Activated T-helper 17 cell treated with anti-CD3 and anti-CD28 coated beads, Interleukin-2, amount 50 U/mL, for 72 hours (primary cell): ENCODE measurements around the gene HPCAL4. TPM values are rescaled to one million over a fixed set of nuclear protein-coding genes. Genes with fewer than 3 reads are reported as not detected.

Experiments
- ATAC-seq: fragments of 150-1000 bp; cut with Tn5 transposase; replicated peaks from 2 replicates; pipeline ENCODE4 v1.10.0; 2021; ENCODE audit warnings: mild to moderate bottlenecking, moderate library complexity
- H3K27ac Mint-ChIP-seq: one replicate; pipeline ENCODE4 v1.8.0; 2022; ENCODE audit warnings: mixed read lengths
- H3K27me3 Mint-ChIP-seq: one replicate; pipeline ENCODE4 v1.8.0; 2022; ENCODE audit warnings: mixed read lengths
- H3K36me3 Mint-ChIP-seq: one replicate; pipeline ENCODE4 v1.8.0; 2022; ENCODE audit warnings: low read depth, mild to moderate bottlenecking, mixed read lengths
- H3K4me1 Mint-ChIP-seq: one replicate; pipeline ENCODE4 v1.8.0; 2022; ENCODE audit warnings: mixed read lengths
- H3K4me3 Mint-ChIP-seq: one replicate; pipeline ENCODE4 v1.8.0; 2022; ENCODE audit warnings: mild to moderate bottlenecking, mixed read lengths
- H3K9me3 Mint-ChIP-seq: one replicate; pipeline ENCODE4 v1.8.0; 2022; ENCODE audit warnings: mixed read lengths
- total RNA-seq, 2 donors: library from RNA; stranded (reverse); gene quantifications; one replicate each; pipeline ENCODE4 v1.2.3, GENCODE V29; 2022

HPCAL4 gene
- 1 to 10 TPM in 1 of 2 donors, under 1 TPM in 1; 0.50 to 1.2 TPM for total RNA-seq

DNA sequence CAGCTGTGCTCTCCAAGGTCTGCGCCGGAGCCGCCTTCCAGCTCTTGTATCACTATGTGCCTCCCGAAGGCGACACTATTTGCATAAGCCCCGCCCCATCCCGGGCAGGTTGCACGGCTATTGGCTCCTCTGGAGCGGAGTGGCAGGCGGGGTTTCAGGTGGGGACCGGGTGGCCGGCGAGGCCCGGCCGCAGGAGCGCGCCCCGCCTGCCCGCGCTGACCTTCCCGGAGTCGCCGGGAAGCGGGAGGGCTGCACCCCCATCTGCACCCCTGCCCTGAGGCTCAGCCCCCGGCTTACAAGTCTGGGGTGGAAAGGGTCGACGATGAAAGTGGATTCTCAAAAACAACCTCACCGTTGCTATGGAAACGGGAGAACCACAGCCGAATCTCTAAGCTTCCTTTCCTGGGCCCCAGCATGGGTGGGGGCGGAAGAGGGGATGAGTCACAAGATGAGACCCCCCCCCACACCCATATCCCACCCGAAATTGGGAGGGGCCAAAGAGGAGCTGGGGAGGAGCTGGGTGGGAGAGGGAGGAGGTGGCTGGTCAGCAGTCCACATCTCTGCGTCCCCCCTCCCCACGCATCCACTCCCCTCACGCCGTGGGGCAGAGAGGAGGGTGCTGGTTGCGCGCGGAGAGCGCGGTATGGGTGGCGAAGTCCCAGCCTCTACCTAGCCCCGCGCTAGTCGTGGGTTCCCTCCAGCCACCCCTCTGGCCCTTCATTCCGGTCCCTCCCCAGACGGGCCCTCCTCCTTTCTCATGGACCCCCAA lies at the start of gene HPCAL4:
HPCAL4 (minus strand) TSS at position 51 of the 769 bp plus-strand sequence. CDS start 6,830 bp downstream, outside the sequence.
- peak; percentile 98 for ATAC-seq
- H3K9me3 Mint-ChIP-seq: no peaks in the 10 kb centered on the region
- H3K4me3 Mint-ChIP-seq: peak within 1 kb of the TSS; percentile 83
- H3K27me3 Mint-ChIP-seq: no peaks in the 10 kb centered on the region
- H3K4me1 Mint-ChIP-seq: peaks cover 25% of the 10 kb centered on the region
- no peaks in the 10 kb centered on the region for H3K36me3 Mint-ChIP-seq
- peak within 1 kb of the TSS; percentile 59 for H3K27ac Mint-ChIP-seq

- ATAC-seq: peak; percentile 99
- H3K36me3 Mint-ChIP-seq: peaks cover 52% of the 10 kb centered on the region
- peak within 1 kb of the TSS; percentile 90 for H3K27ac Mint-ChIP-seq
- H3K4me1 Mint-ChIP-seq: peaks cover 11% of the 10 kb centered on the region
- H3K9me3 Mint-ChIP-seq: no peaks in the 10 kb centered on the region
- H3K27me3 Mint-ChIP-seq: peaks cover 8% of the 10 kb centered on the region
- H3K4me3 Mint-ChIP-seq: peak within 1 kb of the TSS; percentile 91
Observed at GRCh38 chr1:39738622-39739366, 47.6 kb upstream of the HPCAL4 start, which contains the start of gene PPIE. TSS of gene PPIE (plus strand) at chr1:39738882. CDS start at chr1:39738901, 19 bp downstream.

GRCh38 chr1:39737546-39738169 lies 46.4 kb upstream of the HPCAL4 start:
- Mint-ChIP-seq H3K36me3 (peaks cover 41% of the 10 kb centered on the region), H3K27ac (no peak overlapping the region), H3K9me3 (no peaks in the 10 kb centered on the region), H3K27me3 (peaks cover 13% of the 10 kb centered on the region), H3K4me3 (no peak overlapping the region), H3K4me1 (peaks cover 11% of the 10 kb centered on the region)
- ATAC-seq: no peak

DNA sequence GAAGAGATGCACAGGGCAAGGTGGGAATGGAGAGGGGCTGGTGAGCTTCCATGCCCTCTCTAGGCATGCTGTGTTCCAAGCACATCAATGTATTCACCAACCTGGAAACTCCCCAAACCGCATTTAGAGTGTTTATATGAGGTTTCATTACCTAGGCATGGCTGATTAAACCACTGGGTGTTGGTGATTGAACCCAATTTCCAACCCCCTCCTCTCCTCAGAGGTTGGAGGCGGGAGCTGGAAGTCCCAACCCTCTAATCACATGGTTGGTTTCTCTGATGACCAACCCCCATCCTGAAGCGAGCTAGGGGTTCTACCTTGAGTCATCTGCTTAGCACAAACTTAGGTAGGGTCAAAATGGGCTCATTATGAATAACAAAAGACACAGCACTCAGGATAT lies 44.5 kb upstream of the HPCAL4 start:
- H3K27ac Mint-ChIP-seq: no peak overlapping the region
- H3K4me1 Mint-ChIP-seq: peaks cover 11% of the 10 kb centered on the region
- peaks cover 21% of the 10 kb centered on the region for H3K36me3 Mint-ChIP-seq
- H3K4me3 Mint-ChIP-seq: no peak overlapping the region
- peak; percentile 47 for ATAC-seq
- peaks cover 18% of the 10 kb centered on the region for H3K27me3 Mint-ChIP-seq
- no peaks in the 10 kb centered on the region for H3K9me3 Mint-ChIP-seq

DNA sequence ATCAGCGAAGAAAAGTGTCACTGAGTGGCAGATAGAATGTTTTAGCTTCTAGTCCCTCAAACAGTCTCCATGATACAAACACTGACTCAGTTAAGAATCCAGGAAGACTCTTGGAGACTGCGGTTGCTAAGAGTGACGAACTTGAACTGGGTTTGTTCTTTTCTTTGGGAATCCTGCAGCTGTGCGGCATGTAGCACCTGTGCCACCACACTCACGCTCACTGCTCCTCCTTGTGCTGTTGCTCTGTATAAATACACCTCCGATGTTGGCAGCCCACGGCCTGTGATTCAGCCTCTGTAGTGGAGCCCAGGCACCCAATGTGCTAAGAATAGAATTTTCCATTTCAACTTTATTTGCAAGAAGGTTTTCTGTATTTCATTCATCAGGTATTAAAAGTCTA lies 41.9 kb upstream of the HPCAL4 start:
- H3K27ac Mint-ChIP-seq: no peak overlapping the region
- no peak for ATAC-seq
- H3K9me3 Mint-ChIP-seq: no peaks in the 10 kb centered on the region
- H3K4me3 Mint-ChIP-seq: no peak overlapping the region
- no peaks in the 10 kb centered on the region for H3K36me3 Mint-ChIP-seq
- H3K4me1 Mint-ChIP-seq: peaks cover 10% of the 10 kb centered on the region
- peaks cover 42% of the 10 kb centered on the region for H3K27me3 Mint-ChIP-seq

DNA sequence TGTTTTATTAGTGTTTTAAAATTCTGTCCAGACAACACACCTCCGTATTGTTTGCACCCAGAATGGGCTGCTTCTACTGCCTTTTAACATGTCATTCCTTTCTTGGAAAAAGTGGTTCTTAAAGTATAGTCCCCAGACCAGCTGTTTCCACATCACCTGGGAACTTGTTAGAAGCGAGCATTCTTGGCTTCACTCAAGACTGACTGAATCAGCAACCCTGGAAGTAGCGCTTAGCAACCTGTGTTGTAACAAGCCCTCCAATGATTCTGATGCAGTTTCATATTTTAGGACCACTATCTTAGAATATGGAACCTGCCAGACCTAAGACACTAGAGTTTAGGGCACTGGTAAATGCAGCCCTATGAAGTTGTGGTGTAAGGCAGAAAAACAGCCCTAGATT lies 41.5 kb upstream of the HPCAL4 start:
- H3K27me3 Mint-ChIP-seq: peaks cover 46% of the 10 kb centered on the region
- H3K9me3 Mint-ChIP-seq: no peaks in the 10 kb centered on the region
- ATAC-seq: no peak
- no peaks in the 10 kb centered on the region for H3K36me3 Mint-ChIP-seq
- H3K27ac Mint-ChIP-seq: no peak overlapping the region
- H3K4me1 Mint-ChIP-seq: peaks cover 10% of the 10 kb centered on the region
- H3K4me3 Mint-ChIP-seq: no peak overlapping the region

GRCh38 chr1:39729842-39730241 lies 38.6 kb upstream of the HPCAL4 start:
- ATAC-seq: no peak
- Mint-ChIP-seq H3K27me3 (peaks cover 46% of the 10 kb centered on the region), H3K4me1 (peaks cover 10% of the 10 kb centered on the region), H3K27ac (no peak overlapping the region), H3K36me3 (no peaks in the 10 kb centered on the region), H3K4me3 (no peak overlapping the region), H3K9me3 (no peaks in the 10 kb centered on the region)

DNA sequence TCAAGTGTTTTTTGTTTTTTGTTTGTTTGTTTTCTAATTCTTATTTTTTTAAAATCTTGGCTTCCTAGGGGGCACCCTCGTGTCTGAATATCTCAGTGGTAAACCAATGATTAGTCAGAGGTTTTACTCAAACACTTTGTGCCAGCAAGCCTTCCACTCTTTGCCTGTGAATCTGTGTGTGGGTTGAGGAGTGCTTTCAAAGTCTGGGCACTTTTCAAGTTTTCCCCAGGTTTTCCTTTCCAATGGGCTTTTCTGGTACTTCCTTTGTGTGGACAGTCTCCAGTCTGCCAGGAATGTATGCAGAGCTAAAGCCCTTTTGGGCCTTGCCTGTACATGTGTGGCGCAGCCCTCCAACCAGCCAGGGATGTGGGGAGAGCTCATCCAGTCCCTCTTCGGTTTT lies 37.8 kb upstream of the HPCAL4 start:
- H3K27ac Mint-ChIP-seq: peak overlapping the region; percentile 45
- ATAC-seq: peak; percentile 60
- H3K9me3 Mint-ChIP-seq: no peaks in the 10 kb centered on the region
- H3K4me3 Mint-ChIP-seq: peak overlapping the region; percentile 4
- H3K27me3 Mint-ChIP-seq: peaks cover 45% of the 10 kb centered on the region
- H3K4me1 Mint-ChIP-seq: peaks cover 10% of the 10 kb centered on the region
- H3K36me3 Mint-ChIP-seq: no peaks in the 10 kb centered on the region

DNA sequence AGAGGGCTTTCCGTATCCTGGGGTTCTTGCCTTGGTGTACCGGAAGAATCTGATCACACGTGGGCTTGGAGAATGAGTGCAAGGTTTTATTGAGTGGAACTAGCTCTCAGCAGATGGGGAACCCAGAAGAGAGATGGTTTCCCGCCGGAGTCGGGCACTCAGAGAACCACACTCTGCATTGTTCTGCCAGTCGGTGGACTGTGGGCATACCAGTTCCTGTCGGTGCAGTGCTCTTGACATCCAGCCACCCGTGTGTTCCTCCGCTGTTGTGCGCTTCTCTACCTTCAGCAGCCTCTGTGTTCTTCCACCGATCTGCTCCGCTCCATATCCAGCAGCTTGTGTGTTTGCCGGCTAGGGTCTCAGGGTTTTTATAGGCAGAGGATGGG lies 36.7 kb upstream of the HPCAL4 start:
- Mint-ChIP-seq H3K4me3 (peak overlapping the region; percentile 31), H3K36me3 (no peaks in the 10 kb centered on the region), H3K27me3 (peaks cover 38% of the 10 kb centered on the region), H3K9me3 (no peaks in the 10 kb centered on the region), H3K4me1 (peaks cover 10% of the 10 kb centered on the region), H3K27ac (no peak overlapping the region)
- no peak for ATAC-seq

DNA sequence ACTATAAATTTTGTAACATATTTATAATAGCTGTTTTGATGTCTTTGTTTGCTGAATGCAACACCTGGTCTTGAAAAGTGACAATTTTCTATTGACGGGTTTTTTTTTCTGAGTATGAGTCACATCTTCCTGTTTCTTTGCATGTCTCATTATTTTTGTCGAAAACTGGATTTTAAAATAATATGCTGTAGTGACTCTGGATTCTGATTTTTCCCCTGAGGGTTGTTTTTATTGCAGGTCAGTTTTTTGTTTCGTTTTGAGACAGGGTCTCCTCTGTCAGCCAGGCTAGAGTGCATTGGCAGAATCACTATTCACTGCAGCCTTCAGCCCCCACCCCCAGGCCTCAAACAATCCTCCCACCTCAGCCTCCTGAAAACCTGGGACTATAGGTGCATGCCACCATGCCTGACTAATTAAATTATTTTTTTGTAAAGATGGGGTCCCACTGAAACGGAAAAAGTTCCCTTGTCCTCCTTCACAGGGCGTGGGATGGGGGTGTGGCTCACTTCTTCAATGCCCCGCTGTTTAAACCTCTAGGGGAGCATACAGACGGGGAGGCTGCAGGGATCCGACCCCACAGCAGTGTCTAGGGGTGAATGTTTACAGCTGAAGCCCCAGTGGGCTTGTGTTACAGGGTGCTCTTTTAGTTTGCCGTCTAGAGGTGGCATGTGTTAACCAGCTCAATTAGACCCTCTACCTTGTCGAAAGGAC lies 36.1 kb upstream of the HPCAL4 start:
- peak; percentile 66 for ATAC-seq
- Mint-ChIP-seq H3K36me3 (no peaks in the 10 kb centered on the region), H3K9me3 (no peaks in the 10 kb centered on the region), H3K27ac (no peak overlapping the region), H3K27me3 (peaks cover 38% of the 10 kb centered on the region), H3K4me3 (no peak overlapping the region), H3K4me1 (peaks cover 10% of the 10 kb centered on the region)

GRCh38 chr1:39726600-39726999 lies 35.4 kb upstream of the HPCAL4 start:
- H3K27ac Mint-ChIP-seq: no peak overlapping the region
- no peaks in the 10 kb centered on the region for H3K36me3 Mint-ChIP-seq
- H3K4me3 Mint-ChIP-seq: no peak overlapping the region
- ATAC-seq: no peak
- peaks cover 10% of the 10 kb centered on the region for H3K4me1 Mint-ChIP-seq
- H3K9me3 Mint-ChIP-seq: no peaks in the 10 kb centered on the region
- peaks cover 43% of the 10 kb centered on the region for H3K27me3 Mint-ChIP-seq

GRCh38 chr1:39722495-39722894 lies 31.3 kb upstream of the HPCAL4 start:
- peaks cover 5% of the 10 kb centered on the region for H3K4me1 Mint-ChIP-seq

DNA sequence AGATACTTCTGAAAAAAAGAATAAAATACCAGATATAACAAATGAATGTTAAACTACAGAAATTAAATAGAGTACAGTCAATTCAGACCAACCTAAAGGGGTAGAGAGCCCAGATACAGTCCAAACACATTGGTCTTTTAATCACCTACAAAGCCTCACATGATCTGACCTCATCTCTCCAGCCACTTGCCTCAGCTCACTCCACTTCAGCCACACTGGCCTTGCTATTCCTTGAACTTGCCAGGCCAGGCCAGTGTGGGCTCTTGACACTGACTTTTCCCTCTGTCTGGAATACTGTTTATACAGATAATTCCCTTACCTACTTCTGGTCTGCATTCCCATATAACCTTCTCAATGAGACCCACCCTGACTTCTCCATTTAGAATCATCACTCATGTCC lies 30.4 kb upstream of the HPCAL4 start:
- Mint-ChIP-seq H3K4me1 (peaks cover 5% of the 10 kb centered on the region), H3K4me3 (no peak overlapping the region), H3K27ac (no peak overlapping the region), H3K9me3 (no peaks in the 10 kb centered on the region), H3K27me3 (peaks cover 23% of the 10 kb centered on the region), H3K36me3 (no peaks in the 10 kb centered on the region)
- no peak for ATAC-seq

More at GRCh38 chr1:39722495-39722894, 31.3 kb upstream of the HPCAL4 start:
- no peak for ATAC-seq
- no peaks in the 10 kb centered on the region for H3K9me3 Mint-ChIP-seq
- H3K36me3 Mint-ChIP-seq: no peaks in the 10 kb centered on the region
- peaks cover 22% of the 10 kb centered on the region for H3K27me3 Mint-ChIP-seq
- H3K4me3 Mint-ChIP-seq: no peak overlapping the region
- H3K27ac Mint-ChIP-seq: no peak overlapping the region
